CD4-positive, alpha-beta T cell treated with Interferon alpha-2 for 1 hour (primary cell): ENCODE results near the gene MRPS6.

ENCODE experiments used
- DNase-seq, 2 donors: peaks; one replicate each; pipeline ENCODE4 v3.0.0-alpha.2; 2020 to 2022

The MRPS6 gene

GRCh38 chr21:34182436-34182835 is 109.1 kb downstream of the MRPS6 start:
- no peak for DNase-seq

- DNase-seq: no peak
These were observed 110.1 kb downstream of the MRPS6 start for GRCh38 chr21:34183331-34183928.

- DNase-seq: no peak
These were observed 110.9 kb downstream of the MRPS6 start for GRCh38 chr21:34184232-34184631.

- DNase-seq: no peak
These were observed 111.8 kb downstream of the MRPS6 start for GRCh38 chr21:34185026-34185750.

GRCh38 chr21:34186109-34186719 is 112.8 kb downstream of the MRPS6 start:
- DNase-seq: no peak

GRCh38 chr21:34187935-34188334 is 114.6 kb downstream of the MRPS6 start:
- no peak for DNase-seq

GRCh38 chr21:34189506-34189905 is 116.1 kb downstream of the MRPS6 start:
- DNase-seq: no peak

GRCh38 chr21:34190576-34191321 is 117.4 kb downstream of the MRPS6 start:
- no peak for DNase-seq

GRCh38 chr21:34191876-34192275 is 118.5 kb downstream of the MRPS6 start:
- no peak for DNase-seq
